HG03196 (cell line): ENCODE data around the gene AHDC1.

Source experiments
- ATAC-seq: cut with Tn5 transposase; IDR thresholded peaks from one replicate; pipeline ENCODE4 v1.9.1; 2021; ENCODE audit not compliant: unreplicated experiment

AHDC1 gene

DNA sequence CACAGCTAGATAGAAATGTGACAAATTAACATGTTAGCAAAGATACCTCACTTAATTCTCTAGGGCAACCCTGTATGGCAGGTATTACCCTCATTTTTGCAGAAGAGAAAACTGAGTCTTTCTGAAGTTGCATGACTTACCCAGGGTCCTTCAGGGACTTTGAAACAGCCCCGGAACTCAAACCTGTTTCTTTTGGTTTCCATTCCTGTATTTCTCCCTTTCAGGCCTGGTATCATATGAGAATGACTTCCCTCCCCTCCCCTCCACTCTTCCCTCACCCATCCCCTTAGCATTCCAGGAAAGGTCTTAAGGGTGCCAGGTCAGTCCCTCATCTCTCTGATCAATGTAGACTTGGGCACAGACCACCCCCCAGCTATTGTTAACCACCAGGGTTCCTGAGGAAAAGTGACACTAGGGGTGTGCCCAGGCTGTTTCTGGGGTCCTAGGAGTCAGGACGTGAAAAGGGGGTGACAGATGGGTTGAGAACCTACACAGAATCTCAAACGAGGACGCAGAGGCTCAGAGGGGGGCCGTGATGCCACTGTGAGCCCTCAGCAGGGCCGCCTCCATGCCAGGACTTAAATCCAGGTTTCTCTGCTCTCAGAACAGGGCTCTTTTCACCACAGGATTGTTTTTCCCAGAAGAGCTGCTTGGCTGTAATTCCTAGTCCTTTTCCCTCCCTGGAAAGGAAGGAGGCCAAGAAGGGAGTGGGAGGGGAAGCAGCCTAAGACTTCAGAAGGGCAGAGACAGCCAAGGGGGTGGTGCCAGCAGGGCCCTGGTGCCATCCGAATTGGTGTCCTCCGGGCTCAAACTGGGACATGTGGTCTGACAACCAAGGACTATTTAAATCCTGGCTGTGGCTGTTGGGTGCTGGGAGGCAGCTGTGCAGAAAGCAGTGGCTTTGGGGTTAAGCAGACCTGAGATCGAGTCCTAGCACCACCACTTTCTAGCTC is 111.9 kb downstream of the AHDC1 start:
- ATAC-seq, result no peak

DNA sequence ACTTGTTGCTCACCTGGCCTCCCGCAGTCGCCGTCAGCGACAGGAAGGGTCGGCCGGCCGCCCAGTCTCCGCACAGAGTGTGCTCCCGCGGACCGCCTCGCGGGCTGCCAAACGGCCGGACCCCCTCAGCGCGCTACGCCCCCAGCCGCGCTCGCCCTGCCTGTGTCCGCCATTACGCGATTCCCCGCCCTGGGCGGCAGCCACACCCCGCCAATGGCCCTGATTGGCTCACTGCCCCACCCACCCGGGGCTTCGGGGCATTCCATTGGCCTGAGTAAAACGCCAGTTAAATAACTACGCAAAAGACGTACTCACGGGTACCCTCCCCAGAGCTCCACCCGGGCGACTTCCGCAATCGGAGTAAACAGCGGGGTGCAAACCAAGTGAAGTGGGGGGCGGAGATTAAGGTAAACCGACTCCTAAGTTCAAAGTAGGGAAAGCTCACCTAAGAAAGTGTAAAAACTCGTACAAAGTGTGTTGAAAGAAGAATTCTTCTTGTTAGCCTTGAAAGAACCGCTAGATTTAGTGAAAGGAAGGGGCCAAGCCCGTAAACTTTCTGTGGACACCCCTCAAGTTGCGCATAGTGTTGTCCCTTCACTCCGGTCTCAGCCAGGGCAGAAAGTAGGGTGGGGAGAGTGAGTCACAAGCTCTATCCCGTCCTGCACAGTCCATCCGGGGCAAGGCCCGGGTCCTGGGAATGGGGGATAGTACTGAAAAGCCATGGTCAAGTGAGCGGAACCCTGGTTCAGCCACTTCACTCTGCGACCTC is 113.8 kb downstream of the AHDC1 start, which contains the start of gene WASF2:
TSS of gene WASF2 (minus strand) at position 195 of the 769 bp plus-strand sequence. CDS start 61,277 bp downstream, outside the sequence.
- peak; percentile 85 for ATAC-seq

DNA sequence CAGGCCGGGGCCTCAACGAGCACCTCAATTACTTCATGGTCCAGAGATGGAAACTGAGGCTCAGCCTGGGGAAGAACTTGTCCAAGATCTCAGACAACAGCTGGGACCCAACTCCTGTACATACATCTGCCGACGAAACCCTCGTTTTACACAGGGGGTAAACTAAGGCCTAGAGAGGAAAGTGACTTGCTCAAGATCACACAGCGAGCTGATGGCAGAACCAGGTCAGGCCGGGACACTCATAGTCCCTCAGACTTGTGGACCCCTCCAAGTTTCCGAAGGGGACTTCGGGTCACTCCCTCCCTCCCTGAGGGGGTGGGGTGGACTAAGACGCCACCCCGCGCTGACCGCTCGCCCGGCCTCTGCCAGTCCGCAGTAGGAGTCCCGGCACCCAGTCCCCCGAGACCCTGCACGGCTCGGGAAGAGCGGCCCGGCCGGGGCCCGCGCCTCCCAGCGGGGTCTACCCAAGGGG is 114.4 kb downstream of the AHDC1 start:
- peak; percentile 19 for ATAC-seq

DNA sequence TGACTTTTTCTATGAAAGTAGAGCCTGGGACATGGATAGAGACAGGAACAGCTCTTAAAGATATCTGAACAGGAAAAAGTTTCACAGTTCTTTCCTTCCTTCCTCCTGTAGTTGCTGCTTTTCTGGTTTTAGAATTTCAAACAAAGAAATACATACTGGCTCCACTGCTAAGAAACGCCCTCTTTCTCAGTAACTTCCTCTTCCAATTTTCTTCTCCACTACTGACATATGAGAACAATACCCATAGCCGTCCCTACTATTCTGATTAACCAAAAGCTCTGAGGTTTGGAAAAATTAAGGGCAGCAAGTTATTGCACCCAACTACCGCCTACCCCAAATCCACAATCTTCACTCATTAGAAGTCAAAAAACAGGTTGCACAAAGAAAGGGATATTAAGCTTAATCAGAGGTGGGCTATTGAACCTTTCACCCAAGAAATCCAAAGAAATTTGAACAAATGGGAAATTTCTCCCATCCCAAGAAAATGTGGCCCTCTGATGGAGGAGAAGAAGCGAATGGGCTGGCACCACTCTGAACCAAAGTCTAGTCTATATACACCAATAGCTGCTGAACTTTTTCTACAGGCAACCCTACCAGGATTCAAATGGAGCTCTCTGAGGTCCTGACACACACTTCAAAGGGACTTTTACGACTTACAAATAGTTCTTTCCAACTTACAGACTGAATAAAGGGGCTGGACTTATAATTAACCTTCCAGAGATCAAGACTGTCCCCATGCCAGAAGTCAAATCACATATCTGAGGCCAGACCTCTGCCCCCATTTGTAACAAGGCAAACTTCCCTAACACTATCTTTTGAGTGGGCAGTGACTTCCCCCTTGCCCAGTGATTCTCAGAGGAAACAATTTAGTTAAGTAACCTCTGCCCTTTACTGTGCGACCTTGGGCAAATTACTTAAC is 115.7 kb downstream of the AHDC1 start:
- ATAC-seq, result no peak

- no peak for ATAC-seq
Observed at GRCh38 chr1:27485363-27485762, 118.6 kb downstream of the AHDC1 start.
